HepG2 (cell line): ENCODE data around the gene MADD. TPM values are rescaled to one million over a fixed set of nuclear protein-coding genes. Genes with fewer than 3 reads are reported as not detected.

ENCODE experiments used
- CEBPG ChIP-seq: IDR thresholded peaks from 2 replicates; pipeline ENCODE4 v1.6.1; 2016
- GATA4 ChIP-seq: sonication (generic); IDR thresholded peaks from 2 replicates; pipeline ENCODE4 v1.6.1; 2016; ENCODE audit warnings: antibody characterized with exemption, low read depth, borderline replicate concordance
- GLMP ChIP-seq: sonication (generic); formaldehyde crosslinking; IDR thresholded peaks from 2 replicates; pipeline ENCODE4 v1.9.0; 2021; ENCODE audit warnings: missing genetic modification reagents, mild to moderate bottlenecking, borderline replicate concordance
- HNF4G ChIP-seq, 2 experiments: sonication (generic) in 1 of 2; formaldehyde crosslinking in 1 of 2; IDR thresholded peaks; 2 replicates each; pipeline versions ENCODE4 v1.4.0 to v1.6.1; 2011 to 2020; ENCODE audit warnings: borderline replicate concordance in 2 of 2, low read depth in 2 of 2, mild to moderate bottlenecking in 2 of 2, low read length in 1 of 2, missing genetic modification reagents in 1 of 2, moderate library complexity in 1 of 2
- KDM5A ChIP-seq: fragments of 200-600 bp; sonication (generic); IDR thresholded peaks from 2 replicates; pipeline ENCODE4 v1.7.0; 2018; ENCODE audit warnings: antibody characterized with exemption, mild to moderate bottlenecking, low read length, borderline replicate concordance
- MBNL3 ChIP-seq: fragments of 250-450 bp; sonication (Bioruptor Pico); conservative IDR thresholded peaks from 2 replicates; pipeline ENCODE4 v1.8.0; 2022; ENCODE audit warnings: mild to moderate bottlenecking, inconsistent platforms
- PAX8 ChIP-seq: sonication (generic); formaldehyde crosslinking; IDR thresholded peaks from 2 replicates; pipeline ENCODE4 v1.8.0; 2022; ENCODE audit warnings: mild to moderate bottlenecking, missing genetic modification reagents, borderline replicate concordance
- PBX2 ChIP-seq: IDR thresholded peaks from 2 replicates; pipeline ENCODE4 v1.6.1; 2016; ENCODE audit warnings: control low read depth
- POLR2G ChIP-seq: fragments of 200-400 bp; formaldehyde crosslinking; IDR thresholded peaks from 2 replicates; pipeline ENCODE4 v1.6.1; 2018; ENCODE audit warnings: mild to moderate bottlenecking, low read depth, low read length, moderate library complexity
- RBM39 ChIP-seq: fragments of 200-400 bp; formaldehyde crosslinking; IDR thresholded peaks from one replicate; pipeline ENCODE4 v1.6.1; 2018; ENCODE audit warnings: antibody characterized with exemption, mild to moderate bottlenecking, low read depth, low read length; ENCODE audit not compliant: poor library complexity, severe bottlenecking
- SNAPC5 ChIP-seq: sonication (generic); formaldehyde crosslinking; IDR thresholded peaks from 2 replicates; pipeline ENCODE4 v1.8.1; 2023; ENCODE audit warnings: mild to moderate bottlenecking, missing genetic modification reagents, borderline replicate concordance
- TERF1 ChIP-seq: sonication (generic); formaldehyde crosslinking; IDR thresholded peaks from 2 replicates; pipeline ENCODE4 v1.8.0; 2022; ENCODE audit warnings: mild to moderate bottlenecking, missing genetic modification reagents, moderate library complexity
- XRCC5 ChIP-seq: fragments of 200-400 bp; formaldehyde crosslinking; optimal IDR thresholded peaks from 2 replicates; pipeline ENCODE3; 2017; ENCODE audit warnings: mild to moderate bottlenecking, low read length
- ZBTB38 ChIP-seq: sonication (generic); formaldehyde crosslinking; IDR thresholded peaks from 2 replicates; pipeline ENCODE4 v1.5.1; 2020; ENCODE audit warnings: mild to moderate bottlenecking, missing genetic modification reagents
- ZNF275 ChIP-seq: sonication (generic); formaldehyde crosslinking; IDR thresholded peaks from 2 replicates; pipeline ENCODE4 v1.8.0; 2022; ENCODE audit warnings: missing genetic modification reagents, mild to moderate bottlenecking, inconsistent platforms, borderline replicate concordance
- ZNF34 ChIP-seq: sonication (generic); formaldehyde crosslinking; IDR thresholded peaks from 2 replicates; pipeline ENCODE4 v1.4.0; 2020; ENCODE audit warnings: mild to moderate bottlenecking, missing genetic modification reagents, borderline replicate concordance
- ZNF354B ChIP-seq: sonication (generic); formaldehyde crosslinking; IDR thresholded peaks from 2 replicates; pipeline ENCODE4 v1.8.0; 2022; ENCODE audit warnings: mild to moderate bottlenecking, missing genetic modification reagents
- ZNF362 ChIP-seq: sonication (generic); formaldehyde crosslinking; IDR thresholded peaks from 2 replicates; pipeline ENCODE4 v1.4.0; 2020; ENCODE audit warnings: missing genetic modification reagents, mild to moderate bottlenecking, borderline replicate concordance
- ZNF430 ChIP-seq: sonication (generic); formaldehyde crosslinking; IDR thresholded peaks from 2 replicates; pipeline ENCODE4 v1.9.0; 2021; ENCODE audit warnings: mild to moderate bottlenecking, missing genetic modification reagents
- ZNF629 ChIP-seq: sonication (generic); formaldehyde crosslinking; conservative IDR thresholded peaks from 2 replicates; pipeline ENCODE4 v1.5.0; 2020; ENCODE audit warnings: missing genetic modification reagents
- ZNF772 ChIP-seq: sonication (generic); formaldehyde crosslinking; IDR thresholded peaks from 2 replicates; pipeline ENCODE4 v1.5.0; 2020; ENCODE audit warnings: mild to moderate bottlenecking, missing genetic modification reagents
- ZNF878 ChIP-seq: sonication (generic); formaldehyde crosslinking; IDR thresholded peaks from 2 replicates; pipeline ENCODE4 v1.8.1; 2023; ENCODE audit warnings: mild to moderate bottlenecking, missing genetic modification reagents, moderate library complexity
- polyA plus RNA-seq, 8 experiments: library from polyadenylated mRNA; depleted of rRNA in 3 of 8; stranded (reverse) in 7 of 8; unstranded in 1 of 8; fragments of >200 nt; fragmentation: Illumina TruSeq in 4 of 8; extraction: Trizol in 4 of 8; gene quantifications; 2 replicates each; pipeline versions ENCODE4 v1.2.1 to v1.2.3, GENCODE V29; 2011 to 2016; ENCODE audit warnings: low read depth in 4 of 8, missing spikeins in 1 of 8, mixed read lengths in 1 of 8; ENCODE audit not compliant: insufficient read depth in 1 of 8
- total RNA-seq, 5 experiments: library from RNA; depleted of rRNA; stranded (reverse); fragments of >200 nt; fragmentation: Illumina TruSeq; extraction: Trizol; gene quantifications; 2 replicates each; pipeline ENCODE4 v1.2.3, GENCODE V29; 2016; ENCODE audit warnings: low read depth in 1 of 5

MADD gene
- total and polyA plus RNA-seq, 2 of the 13 experiments (the other 11 are each of a cell fraction or from before 2014, with no cell fraction given): 18.0 to 29.2 TPM

GRCh38 chr11:47248664-47249377, 21.1 kb upstream of the MADD start, which contains the start of gene ACP2 (continued):
- TF ChIP-seq HNF4G (IDR thresholded peaks at IDR 0.05; ENCODE audit: borderline replicate concordance, low read depth, low read length) (peak; percentile 70; the same call in 1 of the 2 replicates), HNF4G (CRISPR knock-in tag; IDR thresholded peaks at IDR 0.05; ENCODE audit: borderline replicate concordance, low read depth) (peak; percentile 57), ZNF430 (CRISPR knock-in tag) (peak; percentile 42; the same call in 1 of the 2 replicates), ZNF34 (CRISPR knock-in tag) (no peak), MBNL3 (no peak), TERF1 (CRISPR knock-in tag) (peak; percentile 44; the same call in 1 of the 2 replicates), ZNF878 (CRISPR knock-in tag) (peak; percentile 91), RBM39 (peak; percentile 92), PAX8 (CRISPR knock-in tag) (no peak; the same call in 1 of the 2 replicates), SNAPC5 (CRISPR knock-in tag) (no peak), ZNF362 (CRISPR knock-in tag) (peak; percentile 32; the same call in 1 of the 2 replicates), ZNF629 (CRISPR knock-in tag) (no peak; the same call in none of the 2 replicates), POLR2G (peak; percentile 90), ZNF275 (CRISPR knock-in tag) (peak; percentile 84; the same call in 1 of the 2 replicates), PBX2 (no peak), XRCC5 (peak; percentile 97), GATA4 (0 out of 2 replicates have a peak, but pooled peaks have one; percentile 29), KDM5A (peak; percentile 95), ZBTB38 (peak; percentile 81; the same call in 1 of the 2 replicates), GLMP (CRISPR knock-in tag) (no peak), ZNF772 (peak; percentile 66), ZNF354B (CRISPR knock-in tag) (no peak), CEBPG (CRISPR knock-in tag) (peak; percentile 57)
